ENCODE results near the gene DNAJB13. TPM values are rescaled to one million over a fixed set of nuclear protein-coding genes. Genes with fewer than 3 reads are reported as not detected.

The DNAJB13 gene
- total RNA-seq, 1 donor from 2014 or later: not detected

DNA sequence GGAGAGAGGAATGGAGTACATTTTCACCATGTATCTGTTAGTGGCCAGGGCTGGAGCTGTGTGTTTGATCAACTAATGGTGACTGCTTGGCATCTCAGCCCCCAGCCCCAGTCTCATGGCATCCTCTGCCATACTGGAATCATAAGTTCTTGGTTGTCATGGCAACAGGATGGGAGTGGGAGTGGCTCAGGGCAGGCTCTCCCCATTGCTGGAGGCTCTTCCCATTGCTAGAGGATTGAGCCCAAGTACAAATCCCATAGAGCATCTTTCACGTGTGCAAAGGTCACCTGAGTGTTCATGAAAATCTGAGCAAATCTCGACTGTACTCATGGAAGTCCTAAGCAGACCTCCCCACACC lies 14.9 kb downstream of the DNAJB13 start:
- Histone ChIP-seq H3F3A (ENCODE audit: low read depth) (peaks cover 7% of the 10 kb centered on the region), H3K27ac (no peak overlapping the region), H3K36me3 (no peaks in the 10 kb centered on the region), H3K4me3 (no peak overlapping the region), H3K9me3 (ENCODE audit: low read depth) (no peaks in the 10 kb centered on the region), H3K79me2 (ENCODE audit: low read depth) (no peaks in the 10 kb centered on the region), H3K27me3 (no peaks in the 10 kb centered on the region), H3K4me1 (no peaks in the 10 kb centered on the region), H2AFZ (replicated peaks) (no peak overlapping the region), H3K9ac (no peak overlapping the region), H4K20me1 (ENCODE audit: low read depth) (no peaks in the 10 kb centered on the region), H3K4me2 (no peak overlapping the region)
- H3K4me3 Mint-ChIP-seq: no peak overlapping the region
- H3K36me3 Mint-ChIP-seq: no peaks in the 10 kb centered on the region
- H3K27ac Mint-ChIP-seq: no peak overlapping the region
- peaks cover 11% of the 10 kb centered on the region for H3K27me3 Mint-ChIP-seq (ENCODE audit: insufficient read depth, low read depth)
- DNase-seq (ENCODE audit: low spot score): peak; percentile 32
- TF ChIP-seq, protein P1, sequence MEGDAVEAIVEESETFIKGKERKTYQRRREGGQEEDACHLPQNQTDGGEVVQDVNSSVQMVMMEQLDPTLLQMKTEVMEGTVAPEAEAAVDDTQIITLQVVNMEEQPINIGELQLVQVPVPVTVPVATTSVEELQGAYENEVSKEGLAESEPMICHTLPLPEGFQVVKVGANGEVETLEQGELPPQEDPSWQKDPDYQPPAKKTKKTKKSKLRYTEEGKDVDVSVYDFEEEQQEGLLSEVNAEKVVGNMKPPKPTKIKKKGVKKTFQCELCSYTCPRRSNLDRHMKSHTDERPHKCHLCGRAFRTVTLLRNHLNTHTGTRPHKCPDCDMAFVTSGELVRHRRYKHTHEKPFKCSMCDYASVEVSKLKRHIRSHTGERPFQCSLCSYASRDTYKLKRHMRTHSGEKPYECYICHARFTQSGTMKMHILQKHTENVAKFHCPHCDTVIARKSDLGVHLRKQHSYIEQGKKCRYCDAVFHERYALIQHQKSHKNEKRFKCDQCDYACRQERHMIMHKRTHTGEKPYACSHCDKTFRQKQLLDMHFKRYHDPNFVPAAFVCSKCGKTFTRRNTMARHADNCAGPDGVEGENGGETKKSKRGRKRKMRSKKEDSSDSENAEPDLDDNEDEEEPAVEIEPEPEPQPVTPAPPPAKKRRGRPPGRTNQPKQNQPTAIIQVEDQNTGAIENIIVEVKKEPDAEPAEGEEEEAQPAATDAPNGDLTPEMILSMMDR (IDR thresholded peaks at IDR 0.05): no peak
- TF ChIP-seq EZH2phosphoT487 (IDR thresholded peaks at IDR 0.05) (no peak), EZH2 (IDR thresholded peaks at IDR 0.05) (no peak)
- no peaks in the 10 kb centered on the region for H3K9me3 Mint-ChIP-seq
- H3K4me1 Mint-ChIP-seq: no peaks in the 10 kb centered on the region

DNA sequence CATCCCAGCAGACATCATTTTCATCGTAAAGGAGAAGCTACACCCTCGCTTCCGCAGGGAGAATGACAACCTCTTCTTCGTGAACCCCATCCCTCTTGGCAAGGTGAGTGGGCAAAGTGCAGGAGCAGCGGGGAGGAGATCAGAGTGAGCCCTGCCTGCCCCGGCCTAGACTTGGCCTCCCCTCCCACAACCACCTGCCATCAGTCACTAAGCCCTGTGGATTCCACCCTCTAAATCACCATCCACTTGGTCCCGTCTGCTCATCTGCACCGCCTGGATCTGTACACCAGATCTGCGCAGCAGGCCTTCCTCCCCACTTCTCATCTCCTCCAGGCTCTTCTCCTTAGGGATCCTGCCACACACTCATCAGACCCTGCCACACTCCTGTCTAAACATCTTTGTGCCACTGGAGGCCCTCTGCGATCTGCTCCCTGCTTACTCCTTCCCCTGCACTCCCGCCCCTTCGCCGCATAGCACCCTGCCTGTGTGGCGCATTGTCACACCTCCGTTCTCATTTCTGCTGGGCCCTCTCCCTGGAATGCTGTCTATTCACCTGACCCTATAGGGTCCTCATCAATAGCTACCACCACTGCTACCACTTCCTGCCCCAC lies 17.6 kb downstream of the DNAJB13 start:
- no peaks in the 10 kb centered on the region for H4K20me1 ChIP-seq (ENCODE audit: low read depth)
- H3K4me2 ChIP-seq: no peak overlapping the region
- no peaks in the 10 kb centered on the region for H3K27me3 ChIP-seq
- H3K4me1 ChIP-seq: no peaks in the 10 kb centered on the region
- H3K27me3 Mint-ChIP-seq (ENCODE audit: insufficient read depth, low read depth): peaks cover 9% of the 10 kb centered on the region
- no peak overlapping the region for H3K27ac ChIP-seq
- H3K9me3 Mint-ChIP-seq: no peaks in the 10 kb centered on the region
- no peak overlapping the region for H3K9ac ChIP-seq
- no peaks in the 10 kb centered on the region for H3K36me3 Mint-ChIP-seq
- TF ChIP-seq, protein P1 (IDR thresholded peaks at IDR 0.05): no peak
- TF ChIP-seq EZH2phosphoT487 (IDR thresholded peaks at IDR 0.05) (no peak), EZH2 (IDR thresholded peaks at IDR 0.05) (no peak)
- no peaks in the 10 kb centered on the region for H3K36me3 ChIP-seq
- H3K9me3 ChIP-seq (ENCODE audit: low read depth): no peaks in the 10 kb centered on the region
- no peak overlapping the region for H2AFZ ChIP-seq (replicated peaks)
- no peak for DNase-seq (ENCODE audit: low spot score)
- no peak overlapping the region for H3K4me3 Mint-ChIP-seq
- H3F3A ChIP-seq (ENCODE audit: low read depth): peaks cover 21% of the 10 kb centered on the region
- no peaks in the 10 kb centered on the region for H3K4me1 Mint-ChIP-seq
- H3K79me2 ChIP-seq (ENCODE audit: low read depth): no peaks in the 10 kb centered on the region
- no peak overlapping the region for H3K4me3 ChIP-seq
- H3K27ac Mint-ChIP-seq: no peak overlapping the region

DNA sequence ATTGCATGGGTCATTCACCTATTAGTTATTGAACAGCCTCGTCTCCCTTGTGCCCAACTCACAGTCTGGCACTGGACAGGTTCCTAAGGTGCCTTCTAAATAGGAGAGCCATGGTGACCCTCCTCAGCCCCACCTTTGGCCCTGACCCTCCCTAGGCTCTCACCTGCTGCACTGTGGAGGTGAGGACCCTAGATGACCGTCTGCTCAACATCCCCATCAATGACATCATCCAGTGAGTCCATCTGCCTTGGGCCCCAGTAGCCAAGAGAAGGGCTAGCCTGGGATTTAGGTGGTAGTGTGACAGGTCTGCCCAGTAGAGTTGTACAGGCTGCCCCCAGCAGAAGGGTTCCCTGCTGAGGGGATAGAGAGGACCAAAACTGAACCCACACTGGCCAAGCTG lies 18.3 kb downstream of the DNAJB13 start:
- Histone ChIP-seq H2AFZ (replicated peaks) (no peak overlapping the region), H4K20me1 (ENCODE audit: low read depth) (no peaks in the 10 kb centered on the region), H3K9ac (no peak overlapping the region), H3K27ac (no peak overlapping the region), H3F3A (ENCODE audit: low read depth) (peaks cover 21% of the 10 kb centered on the region), H3K9me3 (ENCODE audit: low read depth) (no peaks in the 10 kb centered on the region), H3K4me1 (no peaks in the 10 kb centered on the region), H3K27me3 (no peaks in the 10 kb centered on the region), H3K4me3 (no peak overlapping the region), H3K79me2 (ENCODE audit: low read depth) (no peaks in the 10 kb centered on the region), H3K4me2 (no peak overlapping the region), H3K36me3 (no peaks in the 10 kb centered on the region)
- H3K4me3 Mint-ChIP-seq: no peak overlapping the region
- DNase-seq (ENCODE audit: low spot score): no peak
- TF ChIP-seq, protein P1 (IDR thresholded peaks at IDR 0.05): no peak
- TF ChIP-seq EZH2phosphoT487 (IDR thresholded peaks at IDR 0.05) (no peak), EZH2 (IDR thresholded peaks at IDR 0.05) (no peak)
- peaks cover 9% of the 10 kb centered on the region for H3K27me3 Mint-ChIP-seq (ENCODE audit: insufficient read depth, low read depth)
- H3K36me3 Mint-ChIP-seq: no peaks in the 10 kb centered on the region
- H3K9me3 Mint-ChIP-seq: no peaks in the 10 kb centered on the region
- H3K4me1 Mint-ChIP-seq: no peaks in the 10 kb centered on the region
- no peak overlapping the region for H3K27ac Mint-ChIP-seq

Data from neural progenitor cell (in vitro differentiated cells).